Dermis microvascular lymphatic vessel endothelial cell (primary cell): ENCODE measurements around the gene JAG1. TPM values are rescaled to one million over a fixed set of nuclear protein-coding genes. Genes with fewer than 3 reads are reported as not detected.
A peak's percentile ranks its signal among the peaks of the same experiment; 100 is the strongest.

Source experiments
- DNase-seq, 2 donors: peaks; one replicate each; pipeline versions ENCODE4 v3.0.0 to v3.0.0-alpha.2; 2010; ENCODE audit warnings: low read depth in 2 of 2
- total RNA-seq: library from RNA; depleted of rRNA; stranded (reverse); fragments of >200 nt; gene quantifications from 2 replicates; pipeline ENCODE4 v1.2.1, GENCODE V29; 2014

The JAG1 gene
- total RNA-seq, 1 donor from 2014 or later, result 104 TPM

DNA sequence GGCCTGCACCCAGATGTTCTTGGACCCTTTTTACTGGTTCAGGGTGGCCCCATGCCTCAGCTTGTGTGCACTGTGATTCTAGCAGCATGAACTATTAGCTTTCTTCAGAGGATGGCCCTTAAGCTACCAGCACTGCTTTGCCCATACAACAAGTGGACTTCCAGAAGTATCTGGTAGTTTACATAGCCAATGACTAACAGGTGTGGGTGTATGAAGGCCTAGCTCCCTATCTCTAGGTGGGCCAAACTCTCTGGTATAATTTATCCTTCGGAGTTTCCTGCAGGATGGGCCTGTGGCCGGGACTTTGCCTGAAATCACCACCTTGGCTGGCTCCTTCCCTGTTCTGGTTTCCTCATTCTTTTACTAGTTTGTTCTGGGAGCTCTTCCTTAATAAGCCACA lies 26.1 kb upstream of the JAG1 start:
- no peak for DNase-seq

DNA sequence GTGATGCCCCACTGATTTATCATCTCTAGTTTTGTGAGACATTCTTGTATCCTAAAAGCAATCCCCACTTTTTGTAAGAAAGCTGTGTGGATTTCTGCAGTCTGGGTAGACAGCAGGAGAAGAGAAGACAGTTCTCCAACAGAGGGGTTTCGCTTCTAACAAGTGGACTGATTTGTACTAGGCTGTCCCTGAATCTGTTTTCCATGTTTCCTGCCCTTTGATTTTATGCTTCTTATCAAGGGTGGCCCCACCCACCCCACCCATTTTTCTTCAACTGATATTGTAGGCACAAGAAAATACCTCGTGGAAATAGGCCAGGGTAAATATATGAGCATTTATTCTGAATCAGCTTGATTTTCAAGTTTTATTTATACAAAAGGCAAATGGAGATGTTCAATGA lies 25.7 kb upstream of the JAG1 start:
- DNase-seq, result no peak

DNA sequence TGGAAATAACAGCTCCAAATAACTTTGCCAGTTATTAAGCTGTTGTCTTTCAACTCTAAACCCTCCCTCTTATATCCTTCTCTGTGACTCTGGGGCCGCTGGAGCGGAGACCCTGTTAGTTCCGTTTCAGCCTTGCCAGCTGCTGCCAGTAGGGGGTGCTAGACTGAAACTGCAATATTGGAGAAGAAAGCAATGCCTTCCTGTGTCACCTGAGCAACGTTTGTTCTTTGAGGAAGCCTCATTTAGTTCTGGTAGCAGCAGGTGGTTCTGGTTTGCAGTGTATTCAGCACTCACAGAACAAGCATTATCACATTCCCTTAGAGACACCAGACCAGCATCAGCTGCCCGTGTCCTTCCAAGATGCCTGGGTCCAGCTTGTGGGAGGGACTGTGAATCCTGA lies 22.9 kb upstream of the JAG1 start:
- DNase-seq, result no peak

DNA sequence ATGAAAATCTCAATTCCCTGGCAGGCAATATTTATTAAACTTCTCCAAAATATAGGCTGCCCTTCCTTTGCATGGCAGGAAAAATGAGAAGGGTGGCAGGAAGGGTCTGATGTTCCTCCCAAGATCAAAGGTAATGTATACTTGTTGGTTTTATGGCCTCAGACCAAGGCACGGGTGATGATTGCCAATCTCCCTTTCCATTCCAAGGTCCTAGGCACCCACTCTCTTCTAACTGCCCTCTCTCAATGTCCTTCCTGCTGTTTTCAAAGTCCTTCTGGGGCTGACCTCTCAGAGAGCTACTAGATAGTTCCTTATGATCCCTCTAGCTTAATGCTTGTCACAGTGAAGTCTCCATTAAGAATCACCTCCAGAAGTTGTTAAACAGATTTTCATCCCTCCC lies 15.6 kb upstream of the JAG1 start:
- DNase-seq, result no peak

DNA sequence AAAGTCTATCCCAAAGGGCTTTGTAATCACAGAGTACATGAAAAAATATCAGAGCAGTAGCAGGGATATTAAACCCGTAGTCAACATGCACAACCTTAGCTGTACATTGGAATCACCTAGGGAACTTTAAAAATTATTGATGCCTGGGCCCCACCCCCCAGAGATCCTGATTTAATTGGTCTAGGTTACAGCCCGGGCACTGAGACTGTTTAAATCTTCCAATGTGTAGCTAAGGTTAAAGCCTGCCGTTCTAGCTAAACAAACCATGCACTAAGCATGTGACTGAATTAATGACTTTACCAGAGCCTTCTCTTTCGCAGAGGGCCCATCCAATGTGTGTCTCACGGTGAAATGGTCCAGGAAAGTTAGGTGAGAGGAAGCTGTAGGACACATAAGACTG lies 14.1 kb upstream of the JAG1 start:
- DNase-seq, result no peak

DNA sequence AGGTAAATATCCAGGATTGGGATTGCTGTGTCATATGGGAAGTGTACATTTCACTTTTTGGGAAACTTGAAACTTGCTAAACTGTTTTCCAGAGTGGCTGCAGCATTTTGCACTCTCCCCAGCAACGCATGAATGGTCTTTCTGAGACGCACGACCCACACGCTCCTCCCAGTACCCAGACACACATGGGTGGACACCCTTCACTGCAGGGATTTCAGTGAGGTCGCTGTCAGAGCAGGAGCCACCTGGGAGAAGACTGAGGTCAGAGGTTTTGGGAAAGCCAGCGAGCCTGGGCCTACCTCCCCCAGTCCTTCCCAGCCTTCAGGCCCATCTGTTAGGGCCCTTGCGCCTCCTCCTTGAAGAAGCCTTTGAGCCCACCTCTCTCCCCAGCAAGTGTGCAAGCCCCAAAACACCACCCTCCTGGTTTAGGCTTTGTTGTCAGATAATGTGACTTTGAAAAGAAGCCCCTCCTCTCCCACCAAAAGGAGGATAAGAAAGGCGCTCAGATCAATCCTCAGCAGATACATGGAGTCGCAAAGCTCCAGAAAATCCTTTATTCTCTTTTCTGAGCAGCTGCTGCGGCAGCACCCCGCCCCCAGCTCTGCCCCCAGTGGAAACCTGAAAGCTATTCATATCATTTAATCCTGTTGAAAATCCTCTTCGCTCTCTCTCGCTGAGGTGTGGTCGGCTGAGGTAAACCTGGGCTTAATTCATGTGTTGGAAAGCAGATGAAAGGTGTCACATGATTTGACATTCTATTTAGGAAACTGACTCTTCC lies 12.7 kb upstream of the JAG1 start:
- DNase-seq, result no peak

DNA sequence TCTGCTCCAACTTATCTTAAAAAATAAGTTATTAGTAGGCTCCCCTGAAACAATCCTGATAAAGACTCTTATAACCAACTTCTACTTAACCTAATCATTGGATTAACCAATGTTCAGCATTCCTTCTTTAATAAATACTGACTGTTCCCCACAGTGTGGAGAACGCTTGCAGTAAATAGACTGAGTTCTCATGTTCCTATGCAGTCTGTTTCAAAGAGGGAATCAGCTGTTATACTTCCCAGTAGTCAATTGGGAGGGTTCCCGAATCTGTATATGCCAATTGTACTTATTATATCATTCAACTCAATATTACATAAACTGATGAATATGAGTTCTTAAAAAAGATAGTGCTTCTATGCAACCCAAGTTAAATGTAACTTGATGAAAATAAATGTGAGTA lies 9.7 kb upstream of the JAG1 start:
- DNase-seq, result no peak

DNA sequence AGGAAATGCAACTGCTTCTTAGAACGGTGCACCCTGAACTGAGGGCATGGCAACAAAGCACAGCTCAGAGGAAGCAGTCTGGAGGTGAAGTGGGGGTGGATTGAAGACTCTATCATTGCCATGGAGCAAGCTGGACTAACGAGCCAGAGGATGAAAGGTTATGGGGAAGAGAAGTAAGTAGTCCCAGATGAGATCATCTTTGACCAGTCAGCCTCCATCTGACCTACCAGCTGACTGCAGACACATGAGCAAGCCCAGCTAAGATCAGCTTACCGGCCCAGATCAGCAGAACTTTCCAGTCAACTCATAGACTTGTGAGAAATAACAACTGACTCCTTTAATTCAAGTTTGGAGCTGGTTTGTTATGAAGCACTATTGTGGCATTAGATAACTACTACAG lies 9.1 kb upstream of the JAG1 start:
- no peak for DNase-seq

DNA sequence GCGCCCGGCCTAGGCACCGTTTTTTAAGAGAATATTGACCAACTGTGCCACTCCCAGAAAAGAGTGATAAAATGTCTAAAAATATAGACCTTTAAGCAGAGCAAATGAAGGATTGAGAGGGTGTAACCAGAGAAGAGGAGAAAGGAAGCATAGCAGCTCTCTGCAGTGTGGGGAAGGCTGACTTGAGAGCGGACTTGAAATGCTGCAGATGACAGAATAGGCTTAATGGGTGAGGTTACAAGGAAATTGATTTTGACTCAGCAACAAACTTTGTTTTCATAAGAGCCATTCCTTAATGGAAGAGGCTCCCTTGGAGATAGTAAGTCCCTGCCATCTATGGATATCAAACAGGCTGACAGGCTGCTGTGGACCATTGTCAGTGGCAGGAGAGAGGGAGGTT lies 7.7 kb upstream of the JAG1 start:
- no peak for DNase-seq

DNA sequence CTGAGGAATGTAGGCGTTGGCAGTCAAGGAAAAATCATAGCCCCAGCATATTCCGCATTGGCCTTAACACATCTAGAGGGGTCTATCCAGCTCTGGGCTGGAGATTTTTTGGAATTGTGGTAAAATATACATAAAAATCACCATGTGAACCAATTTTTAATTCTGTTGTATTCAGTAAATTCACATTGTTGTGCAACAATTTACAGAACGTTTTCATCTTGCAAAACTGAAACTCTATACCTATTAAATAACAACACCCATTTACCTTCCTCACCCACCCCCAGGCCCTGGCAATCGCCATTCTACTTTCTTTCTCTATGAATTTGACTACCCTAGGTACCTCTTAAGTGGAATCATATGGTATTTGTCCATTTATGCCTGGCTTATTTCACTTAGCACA lies 6.8 kb upstream of the JAG1 start:
- no peak for DNase-seq

DNA sequence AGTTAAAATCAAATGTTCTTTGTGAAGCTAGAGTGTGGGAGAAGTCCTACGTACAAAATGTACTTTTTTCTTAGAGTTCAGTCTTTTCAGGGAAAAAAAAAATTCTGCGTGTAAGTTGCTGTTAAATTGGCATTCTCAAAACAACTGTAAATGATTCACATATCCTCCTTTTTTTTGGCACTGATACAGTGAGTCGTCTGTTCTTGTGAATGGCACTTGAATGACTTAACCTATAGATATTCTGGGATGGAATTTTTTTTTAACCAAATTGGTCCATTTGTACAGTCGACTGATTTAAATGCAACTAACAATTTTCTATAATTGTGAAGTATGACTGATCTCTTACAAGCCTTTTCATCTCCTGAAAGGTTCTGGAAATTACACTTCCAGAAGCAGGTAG lies 5.5 kb upstream of the JAG1 start:
- DNase-seq, result peak in 1 of 2 donors; percentile 63

DNA sequence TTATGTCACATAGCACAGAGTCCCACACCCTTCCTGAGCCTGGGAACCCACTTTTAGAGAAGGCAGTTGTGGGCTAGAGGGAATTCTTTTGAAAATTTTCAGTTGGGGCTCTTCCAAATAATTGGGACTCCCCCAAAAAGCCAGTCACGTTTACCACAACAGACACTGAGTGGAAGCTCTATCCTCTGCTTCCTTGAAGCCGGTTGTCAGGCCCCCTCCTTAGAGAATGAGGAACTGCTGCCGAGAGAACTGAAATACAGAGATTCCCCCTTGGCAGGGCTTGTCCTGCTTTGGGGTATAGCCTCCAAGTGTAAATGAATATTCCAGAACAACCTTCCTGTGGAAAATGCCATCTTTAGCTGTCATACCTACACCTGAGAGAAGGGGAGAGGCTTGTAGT lies 2.7 kb upstream of the JAG1 start:
- no peak for DNase-seq

DNA sequence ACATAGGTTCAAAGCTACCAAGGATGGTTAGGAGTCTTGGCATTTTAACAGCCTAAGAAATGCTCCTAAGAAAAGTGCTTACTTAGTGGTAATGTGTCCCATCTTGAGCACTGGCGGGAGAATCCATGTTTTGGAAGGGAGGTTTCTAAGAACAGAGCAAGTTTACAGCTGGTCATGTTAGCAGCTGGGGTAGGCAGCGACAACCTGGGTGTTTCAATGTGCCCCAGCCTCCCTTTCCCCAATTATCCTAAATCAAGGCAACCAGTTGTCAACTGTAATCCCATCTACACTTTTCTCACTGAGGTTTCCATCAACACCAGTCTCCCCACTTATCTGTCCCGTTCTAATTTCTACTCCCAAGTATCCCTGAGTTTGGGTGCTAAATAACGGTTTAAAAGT lies 1.6 kb upstream of the JAG1 start:
- no peak for DNase-seq

DNA sequence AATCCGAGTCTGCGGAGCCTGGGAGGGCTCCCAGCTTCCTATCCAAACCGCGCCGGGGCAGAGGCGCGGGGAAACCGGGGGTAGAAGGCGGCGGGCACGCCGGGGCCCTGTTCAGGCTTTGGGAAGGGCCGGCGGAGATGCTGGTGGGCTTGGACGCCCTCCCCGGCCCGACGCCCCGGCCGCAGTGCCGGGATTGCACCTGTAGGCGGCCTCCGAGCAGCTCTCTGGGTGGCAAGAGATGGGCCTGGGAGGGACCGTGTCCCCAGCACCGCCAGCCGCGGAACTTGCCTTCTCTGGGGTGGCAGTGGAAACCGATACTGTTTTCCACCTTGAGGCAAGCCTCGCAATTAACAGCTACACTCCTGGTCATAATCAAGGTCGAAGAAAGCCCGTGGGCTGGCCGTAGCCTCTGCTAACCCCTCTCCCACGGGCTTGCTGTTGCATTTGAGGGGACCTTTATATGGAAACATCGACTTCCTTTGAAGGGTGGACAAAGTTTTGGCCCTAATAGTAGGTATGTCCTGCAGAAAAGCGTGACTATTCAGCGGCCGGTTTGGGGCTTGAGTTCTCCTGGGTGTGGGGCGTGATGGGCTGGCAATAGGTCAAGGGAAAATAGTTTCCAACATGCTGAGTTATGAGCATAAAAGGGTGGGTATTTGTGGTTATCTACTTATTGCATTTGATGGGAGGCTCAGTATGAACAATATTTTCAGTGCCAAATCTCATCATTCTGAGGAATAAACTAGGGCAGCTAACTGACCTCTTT lies 1.1 kb upstream of the JAG1 start:
- peak; percentile 61 to 82 for DNase-seq

DNA sequence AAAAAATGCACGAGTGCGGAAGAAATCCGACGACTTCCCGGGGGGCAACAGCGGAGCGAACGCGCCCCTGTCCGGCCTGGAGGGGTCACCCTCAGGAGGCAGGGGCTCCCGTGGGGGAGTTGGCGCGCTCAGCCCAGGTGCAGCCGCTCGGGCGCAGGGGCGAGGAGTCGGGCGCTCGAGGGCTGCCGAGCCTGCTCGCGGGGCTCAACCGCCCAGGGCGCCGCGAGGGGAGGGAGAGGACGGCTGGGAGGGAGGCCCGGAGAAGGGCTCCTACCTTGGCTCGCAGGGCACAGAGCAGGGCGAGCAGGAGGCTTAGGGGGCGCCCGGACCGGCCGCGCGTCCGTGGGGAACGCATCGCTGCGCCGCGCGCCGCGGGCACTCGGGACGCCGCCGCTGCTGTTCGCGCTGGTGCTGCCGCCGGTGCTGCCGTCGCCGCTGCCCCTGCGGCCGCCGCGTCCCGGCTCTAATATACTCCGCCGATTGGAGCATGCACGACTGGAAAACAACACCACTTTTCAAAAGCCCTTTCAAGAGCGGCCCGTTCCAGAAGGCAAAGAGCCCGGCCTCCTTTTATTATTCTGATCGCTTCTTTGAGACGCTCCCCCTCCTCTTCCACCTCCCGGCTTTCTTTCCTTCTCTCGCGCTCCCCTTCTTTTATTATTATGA lies 490 bp downstream of the JAG1 start:
- DNase-seq, result no peak

DNA sequence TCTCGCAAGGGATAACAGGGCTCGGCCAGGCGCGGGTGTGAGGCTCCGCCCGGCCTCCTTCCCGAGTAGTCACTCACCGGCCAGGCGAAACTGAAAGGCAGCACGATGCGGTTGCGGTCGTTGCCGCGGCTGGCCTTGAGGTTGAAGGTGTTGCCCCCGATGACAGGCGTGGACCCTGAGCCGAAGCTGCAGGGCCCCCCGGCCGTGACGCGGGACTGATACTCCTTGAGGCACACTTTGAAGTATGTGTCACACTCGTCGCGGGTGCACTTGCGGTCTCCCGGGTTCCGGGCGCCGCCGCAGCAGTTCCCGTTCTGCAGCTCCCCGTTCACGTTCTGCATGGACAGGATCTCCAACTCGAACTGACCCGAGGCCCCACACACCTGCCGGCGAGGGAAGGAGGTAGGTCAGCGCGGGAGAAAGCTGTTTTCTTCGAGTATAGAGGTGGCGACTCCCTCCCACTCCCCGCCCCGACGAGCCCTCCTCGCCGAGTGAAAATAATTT lies 1.1 kb downstream of the JAG1 start:
- peak in 1 of 2 donors; percentile 40 for DNase-seq

DNA sequence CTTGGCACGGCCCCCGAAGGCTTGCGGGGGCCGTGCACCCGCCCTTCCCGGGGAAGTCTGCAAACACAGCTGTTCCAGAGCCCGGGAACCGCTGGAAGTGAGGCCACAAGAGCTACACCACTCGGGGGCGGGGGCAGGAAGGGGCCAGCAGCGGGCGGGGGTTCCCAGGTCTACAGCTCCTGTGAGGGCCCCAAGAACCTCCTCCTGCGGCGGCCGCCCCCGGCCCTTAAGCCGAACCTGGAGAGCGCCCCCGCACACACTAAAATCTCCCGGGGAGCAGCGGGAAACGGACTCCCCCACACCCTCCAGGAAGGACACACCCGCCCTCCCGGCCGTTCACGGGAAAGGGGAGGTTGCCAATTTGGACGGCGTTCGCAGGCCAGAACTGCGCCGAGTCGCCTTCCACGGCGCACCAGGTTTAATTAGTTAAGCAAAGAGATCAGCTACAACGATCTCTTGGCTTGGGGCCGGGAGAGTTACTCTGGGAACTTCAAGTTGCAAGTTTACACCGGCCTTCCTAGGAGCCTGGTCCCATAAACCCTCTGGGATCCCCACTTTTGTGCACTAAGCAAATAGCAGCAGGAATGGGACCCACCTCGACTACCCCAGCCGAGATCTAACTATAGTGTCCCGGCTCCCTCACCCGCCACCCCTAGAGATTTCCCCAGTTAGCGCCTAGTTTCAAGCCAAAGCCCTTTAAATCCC lies 1.7 kb downstream of the JAG1 start:
- peak in 1 of 2 donors; percentile 72 for DNase-seq

DNA sequence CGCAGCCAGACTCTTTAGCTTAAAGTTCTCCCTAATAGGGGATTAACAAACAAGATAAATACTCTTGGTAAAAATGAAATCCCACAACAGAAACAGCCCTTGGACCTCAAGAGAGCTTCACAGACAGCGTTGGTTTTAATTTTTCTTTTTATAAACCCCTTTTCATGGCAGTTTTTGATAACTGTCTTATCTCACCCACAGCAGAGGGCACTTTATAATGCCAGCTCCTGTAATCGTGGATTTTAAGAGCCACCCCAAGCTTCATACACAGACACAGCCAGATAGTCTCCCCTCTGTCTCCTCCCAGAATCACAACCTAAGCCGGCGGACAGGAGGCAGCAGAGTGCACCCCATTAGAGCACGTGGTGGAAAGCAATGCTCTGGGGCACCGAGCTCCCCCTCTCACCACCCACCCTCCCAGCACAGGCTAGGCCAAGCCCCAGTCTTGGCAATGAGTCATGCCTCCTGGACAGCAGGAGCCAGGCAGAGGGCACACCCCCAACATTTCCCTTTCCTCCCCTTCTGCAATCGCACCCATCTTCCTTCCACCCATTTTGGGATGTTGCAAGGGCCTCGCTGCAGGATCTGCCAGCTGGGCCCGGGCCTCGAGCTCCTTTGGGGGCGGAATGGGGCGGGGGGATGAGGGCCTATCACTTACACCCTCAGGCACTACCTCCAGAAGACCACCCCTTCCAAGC lies 2.4 kb downstream of the JAG1 start:
- DNase-seq, result peak; percentile 54 to 92

DNA sequence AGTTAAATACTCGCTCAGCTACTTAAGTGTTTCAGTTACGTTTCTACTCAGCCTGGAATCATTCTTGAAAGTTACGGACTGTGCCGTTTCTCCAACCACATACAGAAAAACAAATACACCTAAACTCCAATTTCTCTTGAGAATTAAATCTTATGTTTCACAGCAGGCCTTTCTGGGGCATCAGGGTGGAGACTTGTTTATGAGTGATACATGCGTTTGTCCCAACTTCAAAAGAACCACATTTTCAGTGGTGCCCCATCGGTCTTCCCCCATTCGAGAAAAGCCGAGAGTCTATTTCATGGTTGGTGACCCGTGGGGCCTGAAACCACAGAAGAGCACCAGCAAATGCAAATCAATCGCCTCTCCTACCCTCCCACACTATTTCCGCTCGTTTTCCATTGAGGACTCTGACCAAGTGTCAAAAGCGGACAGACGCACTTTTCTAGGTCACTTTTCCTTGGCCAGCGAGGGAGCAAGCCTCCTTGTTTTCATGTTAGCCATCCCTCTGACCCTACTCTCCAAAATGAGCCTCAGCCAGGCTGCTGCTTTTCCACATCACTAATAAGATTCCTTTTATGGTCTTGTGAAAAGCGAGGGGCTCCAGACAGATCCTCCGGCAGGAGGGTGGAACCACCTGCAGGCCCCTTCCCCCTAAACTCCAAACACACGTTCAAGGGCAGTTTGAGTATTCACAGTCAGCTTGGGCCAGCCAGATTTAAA lies 3.1 kb downstream of the JAG1 start:
- DNase-seq, result peak in 1 of 2 donors; percentile 51

DNA sequence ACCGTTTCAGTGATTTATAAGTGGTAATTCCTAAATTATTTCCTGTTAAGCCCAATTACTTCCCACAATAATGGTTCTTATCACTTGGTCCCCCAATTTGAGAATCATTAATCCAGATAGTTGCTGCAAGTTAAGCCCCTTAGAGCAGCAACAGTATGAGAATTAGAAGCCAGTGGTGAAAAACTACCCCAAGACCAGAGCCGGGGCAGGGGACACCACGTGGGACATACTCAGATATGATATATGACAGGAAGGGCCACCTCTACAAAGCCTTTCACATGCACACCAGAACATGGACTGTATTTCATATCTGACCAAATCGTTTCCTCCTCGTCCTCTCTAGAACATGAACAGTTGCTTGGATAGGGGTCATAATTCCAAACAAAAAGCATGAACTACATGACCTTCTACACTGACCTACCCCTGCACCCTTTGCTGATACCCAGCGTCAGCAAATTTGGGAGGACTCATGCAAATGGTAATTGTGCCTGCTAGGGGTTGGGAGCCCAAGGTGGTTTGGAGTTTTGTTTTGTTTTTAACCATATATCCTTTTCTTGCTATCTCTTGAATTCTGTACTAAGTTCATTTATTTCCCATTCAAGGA lies 3.9 kb downstream of the JAG1 start:
- DNase-seq, result peak in 1 of 2 donors; percentile 50
